H1 (cell line): ENCODE measurements around the gene TRIM38. TPM values are rescaled to one million over a fixed set of nuclear protein-coding genes. Genes with fewer than 3 reads are reported as not detected.

Experiments used
- CBX8 ChIP-seq: fragments of 300-800, 300-1000 bp; sonication (generic); IDR thresholded peaks from 2 replicates; pipeline ENCODE4 v1.7.1; 2016; ENCODE audit warnings: low read depth, low read length, borderline replicate concordance
- SAP30 ChIP-seq: fragments of 300-600 bp; sonication (generic); IDR thresholded peaks from 2 replicates; pipeline ENCODE4 v1.7.1; 2012; ENCODE audit warnings: low read length, moderate library complexity, mild to moderate bottlenecking, inconsistent platforms; ENCODE audit not compliant: insufficient read depth, insufficient replicate concordance
- SP1 ChIP-seq: IDR thresholded peaks from 2 replicates; pipeline ENCODE4 v1.6.1; 2011; ENCODE audit warnings: low read depth, low read length
- polyA plus RNA-seq, 7 experiments: library from polyadenylated mRNA; depleted of rRNA in 3 of 7; stranded (reverse) in 5 of 7; unstranded in 2 of 7; fragments of >200 nt in 5 of 7; fragments of 200-250 nt in 2 of 7; gene quantifications; 1 replicate in 5 of 7; 2 replicates in 1 of 7; 4 replicates in 1 of 7; pipeline versions ENCODE4 v1.2.1 to v1.2.3, GENCODE V29; 2011 to 2013; ENCODE audit warnings: missing spikeins in 2 of 7, mixed read lengths in 2 of 7
- total RNA-seq: library from RNA; stranded (reverse); fragmentation: NEBNext Ultra II Directional; extraction: Animal tissue kit (Norgen Biotek cat#: 25700); gene quantifications from 2 replicates; pipeline ENCODE4 v1.2.1, GENCODE V29; 2021

TRIM38 gene
- total and polyA plus RNA-seq, 2 of the 8 experiments (the other 6 are each of a cell fraction or from before 2014, with no cell fraction given): 0.43 to 0.56 TPM

DNA sequence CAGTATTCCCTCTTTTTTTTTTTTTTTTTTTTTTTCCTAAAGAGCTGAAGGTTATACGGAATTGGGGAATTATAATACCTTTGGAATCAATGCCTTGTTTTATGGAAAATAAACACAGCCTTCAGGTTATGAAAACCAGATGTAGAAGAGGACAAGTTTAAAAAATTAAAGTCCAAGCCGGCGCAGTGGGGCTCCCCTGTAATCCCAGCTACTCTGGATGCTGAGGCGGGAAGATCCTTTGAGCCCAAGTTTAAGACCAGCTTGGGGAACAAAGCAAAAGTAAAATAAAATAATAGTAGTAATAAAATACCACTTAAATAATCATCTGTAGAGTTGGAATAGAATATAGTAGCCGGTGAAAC, 57.3 kb downstream of the TRIM38 start (continued):
- TF ChIP-seq CBX8 (no peak), SAP30 (no peak), SP1 (no peak)
